Uterus (tissue), 2 donors: ENCODE results near the gene MAPKAPK2.

ENCODE experiments used
- POLR2A ChIP-seq, 2 donors: fragments of 450-650 bp; IDR thresholded peaks; one replicate each; pipeline ENCODE4 v1.6.1; 2016; ENCODE audit warnings: antibody characterized with exemption in 2 of 2, mild to moderate bottlenecking in 1 of 2, moderate library complexity in 1 of 2
- TF ChIP-seq, protein P1 (sequence below), 4 experiments: fragments of 200-600 bp in 2 of 4; fragments of 450-650 bp in 2 of 4; sonication (generic) in 2 of 4; IDR thresholded peaks; one replicate each; pipeline ENCODE4 v1.5.1; 2016 to 2019; ENCODE audit warnings: antibody characterized with exemption in 4 of 4, mild to moderate bottlenecking in 2 of 4, moderate library complexity in 1 of 4

DNA sequence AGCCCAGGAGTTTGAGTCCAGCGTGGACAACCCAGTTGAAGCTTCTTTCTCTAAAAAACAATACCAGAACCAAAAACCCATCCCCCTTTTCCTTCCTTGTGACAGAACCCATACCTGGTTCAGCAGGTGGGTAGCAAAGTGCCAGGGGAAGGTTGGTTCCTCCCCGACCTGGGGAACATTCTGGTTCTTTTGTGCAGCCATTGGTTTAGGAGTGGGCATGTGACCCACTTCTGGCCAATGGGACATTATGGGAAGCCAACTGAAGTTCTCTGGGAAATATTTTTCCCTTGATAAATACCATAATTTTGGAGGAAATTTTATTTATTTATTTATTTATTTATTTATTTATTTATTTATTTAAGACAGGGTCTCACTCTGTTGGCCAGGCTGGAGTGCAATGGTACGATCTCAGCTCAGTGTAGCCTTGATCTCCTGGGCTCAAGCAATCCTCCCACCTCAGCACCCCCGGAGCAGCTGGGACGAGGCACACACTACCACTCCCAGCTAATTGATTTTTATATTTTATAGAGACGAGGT lies 15.8 kb upstream of the MAPKAPK2 start:
- TF ChIP-seq, protein P1, sequence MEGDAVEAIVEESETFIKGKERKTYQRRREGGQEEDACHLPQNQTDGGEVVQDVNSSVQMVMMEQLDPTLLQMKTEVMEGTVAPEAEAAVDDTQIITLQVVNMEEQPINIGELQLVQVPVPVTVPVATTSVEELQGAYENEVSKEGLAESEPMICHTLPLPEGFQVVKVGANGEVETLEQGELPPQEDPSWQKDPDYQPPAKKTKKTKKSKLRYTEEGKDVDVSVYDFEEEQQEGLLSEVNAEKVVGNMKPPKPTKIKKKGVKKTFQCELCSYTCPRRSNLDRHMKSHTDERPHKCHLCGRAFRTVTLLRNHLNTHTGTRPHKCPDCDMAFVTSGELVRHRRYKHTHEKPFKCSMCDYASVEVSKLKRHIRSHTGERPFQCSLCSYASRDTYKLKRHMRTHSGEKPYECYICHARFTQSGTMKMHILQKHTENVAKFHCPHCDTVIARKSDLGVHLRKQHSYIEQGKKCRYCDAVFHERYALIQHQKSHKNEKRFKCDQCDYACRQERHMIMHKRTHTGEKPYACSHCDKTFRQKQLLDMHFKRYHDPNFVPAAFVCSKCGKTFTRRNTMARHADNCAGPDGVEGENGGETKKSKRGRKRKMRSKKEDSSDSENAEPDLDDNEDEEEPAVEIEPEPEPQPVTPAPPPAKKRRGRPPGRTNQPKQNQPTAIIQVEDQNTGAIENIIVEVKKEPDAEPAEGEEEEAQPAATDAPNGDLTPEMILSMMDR (IDR thresholded peaks at IDR 0.05): no peak
- TF ChIP-seq POLR2A (IDR thresholded peaks at IDR 0.05): no peak
